PC-9 (cell line): ENCODE results near the gene TBCE. TPM values are rescaled to one million over a fixed set of nuclear protein-coding genes. Genes with fewer than 3 reads are reported as not detected.
A peak's percentile ranks its signal among the peaks of the same experiment; 100 is the strongest.

Experiments
- BruUV-seq: library from RNA; stranded (reverse); fragments of 400-500 nt; replicated peaks from 2 replicates; lab custom pipeline; 2021; lab: Mats Ljungman, UMichigan
- CTCF ChIA-PET: fragments of 300-600 bp; sonication (Branson Sonifier 250); formaldehyde crosslinking; loops from one replicate; lab custom pipeline; 2022; ENCODE audit warnings: antibody characterized with exemption; lab: Charles Lee
- POLR2A ChIA-PET: fragments of 300-600 bp; sonication (Branson Sonifier 250); formaldehyde crosslinking; loops from one replicate; lab custom pipeline; 2022; ENCODE audit warnings: antibody characterized with exemption; ENCODE audit not compliant: unreplicated experiment; lab: Charles Lee
- DNase-seq, 2 experiments: peaks; one replicate each; pipeline versions ENCODE4 v3.0.0 to v3.0.0-alpha.2; 2015 to 2022; ENCODE audit warnings: mixed read lengths in 1 of 2
- H2AFZ ChIP-seq: fragments of 200-600 bp; sonication (generic); 2 replicates; pipeline ENCODE4 v1.8.1; 2017; ENCODE audit warnings: antibody characterized with exemption
- H3F3A ChIP-seq: fragments of 200-600 bp; sonication (generic); 2 replicates; pipeline ENCODE4 v1.8.1; 2017; ENCODE audit warnings: antibody characterized with exemption, mild to moderate bottlenecking, low read depth; ENCODE audit not compliant: insufficient read depth
- H3K27ac ChIP-seq: fragments of 200-600 bp; sonication (generic); 2 replicates; pipeline ENCODE4 v1.6.1; 2016; ENCODE audit warnings: mixed run types
- H3K27me3 ChIP-seq: fragments of 200-600 bp; sonication (generic); 2 replicates; pipeline ENCODE4 v1.6.1; 2016; ENCODE audit warnings: low read depth, mixed run types; ENCODE audit not compliant: insufficient read depth
- H3K36me3 ChIP-seq: fragments of 200-600 bp; sonication (generic); 2 replicates; pipeline ENCODE4 v1.6.1; 2016; ENCODE audit warnings: low read depth, mixed run types
- H3K4me1 ChIP-seq: fragments of 200-600 bp; sonication (generic); replicated peaks from 2 replicates; pipeline ENCODE4 v1.6.1; 2016; ENCODE audit warnings: mixed run types; ENCODE audit not compliant: insufficient read depth
- H3K4me2 ChIP-seq: fragments of 200-600 bp; sonication (generic); 2 replicates; pipeline ENCODE4 v1.6.1; 2017; ENCODE audit warnings: mixed run types
- H3K4me3 ChIP-seq: fragments of 200-600 bp; sonication (generic); 2 replicates; pipeline ENCODE4 v1.6.1; 2016; ENCODE audit warnings: mixed run types
- H3K79me2 ChIP-seq: fragments of 200-600 bp; sonication (generic); 2 replicates; pipeline ENCODE4 v1.6.1; 2017; ENCODE audit warnings: low read depth, mixed run types
- H3K9me2 ChIP-seq: fragments of 200-600 bp; sonication (generic); 2 replicates; pipeline ENCODE4 v1.8.1; 2017; ENCODE audit warnings: mild to moderate bottlenecking; ENCODE audit not compliant: insufficient read depth
- H3K9me3 ChIP-seq: fragments of 200-600 bp; sonication (generic); 2 replicates; pipeline ENCODE4 v1.8.1; 2016; ENCODE audit warnings: low read depth; ENCODE audit not compliant: insufficient read depth
- H4K20me1 ChIP-seq: fragments of 200-600 bp; sonication (generic); 2 replicates; pipeline ENCODE4 v1.8.1; 2017; ENCODE audit not compliant: insufficient read depth
- CTCF ChIP-seq: fragments of 200-600 bp; sonication (generic); conservative IDR thresholded peaks from 2 replicates; pipeline ENCODE4 v1.6.1; 2017; ENCODE audit warnings: mixed run types, antibody characterized with exemption, mild to moderate bottlenecking, moderate library complexity
- EZH2 ChIP-seq: fragments of 200-600 bp; sonication (generic); IDR thresholded peaks from 2 replicates; pipeline ENCODE4 v1.8.0; 2017; ENCODE audit warnings: antibody characterized with exemption, low read depth
- intact Hi-C: fragments of 100-400 bp; cut with micrococcal nuclease; formaldehyde crosslinking; loops from one replicate; pipeline ENCODE4 v1.10.0; 2022; ENCODE audit not compliant: unreplicated experiment
- total RNA-seq: library from RNA; stranded (reverse); gene quantifications from 2 replicates; pipeline ENCODE4 v1.2.3, GENCODE V29; 2021

The TBCE gene
- total RNA-seq, 1 experiment from 2014 or later: 18.9 TPM

- H3K27ac ChIP-seq: peak within 1 kb of the TSS; percentile 79
- intact Hi-C loops: loop anchor here (1.0 to 10.0 kb wide), 9 partner anchors 32 to 956 kb away; partner anchors contain the start of genes B3GALNT2, COA6, RBM34 and TBCE
- peaks cover 5% of the 10 kb centered on the region; the same call in 1 of the 2 replicates for H3K9me2 ChIP-seq
- peak within 1 kb of the TSS; percentile 89 for H3K4me3 ChIP-seq
- peaks cover 47% of the 10 kb centered on the region for H3K4me1 ChIP-seq
- H2AFZ ChIP-seq: peak within 1 kb of the TSS; percentile 74
- POLR2A ChIA-PET: interaction anchor here (0.6 to 0.8 kb wide), 10 partner anchors 11 to 1205 kb away, joined by 3 to 33 read pairs (median 6); partner anchors contain the start of gene TBCE
- H4K20me1 ChIP-seq: peaks cover 26% of the 10 kb centered on the region
- peaks cover 16% of the 10 kb centered on the region for H3F3A ChIP-seq
- no peaks in the 10 kb centered on the region for H3K9me3 ChIP-seq
- no TSS peak for BruUV-seq
- H3K27me3 ChIP-seq: no peaks in the 10 kb centered on the region
- CTCF ChIA-PET: interaction anchor here (0.9 to 1.1 kb wide), 2 partner anchors 87 to 89 kb away, joined by 3 to 5 read pairs; no protein-coding TSS in a partner anchor
- peak within 1 kb of the TSS; percentile 94 for H3K4me2 ChIP-seq
- H3K79me2 ChIP-seq: peaks cover 89% of the 10 kb centered on the region
- H3K36me3 ChIP-seq: peaks cover 24% of the 10 kb centered on the region; the same call in 1 of the 2 replicates
- DNase-seq: peak; percentile 97 to 99
- TF ChIP-seq EZH2: no peak
- TF ChIP-seq CTCF: no peak
Observed at GRCh38 chr1:235328271-235329138, 38.7 kb upstream of the TBCE start, which contains the start of gene GGPS1. TSS of gene GGPS1 (plus strand) at chr1:235328570. CDS start at chr1:235335265, 6,695 bp downstream.

- DNase-seq: peak in 1 of 2 experiments; percentile 42
- ChIA-PET CTCF (no interaction called here), POLR2A (interaction anchor here (0.6 to 0.7 kb wide), 2 partner anchors 113 to 148 kb away, joined by 3 to 16 read pairs; no protein-coding TSS in a partner anchor)
- Histone ChIP-seq H3F3A (peaks cover 16% of the 10 kb centered on the region), H3K27me3 (no peaks in the 10 kb centered on the region), H3K9me2 (peaks cover 5% of the 10 kb centered on the region; the same call in 1 of the 2 replicates), H3K4me2 (peak overlapping the region; percentile 83), H3K9me3 (no peaks in the 10 kb centered on the region), H3K79me2 (peaks cover 89% of the 10 kb centered on the region), H2AFZ (peak overlapping the region; percentile 73), H3K36me3 (peaks cover 20% of the 10 kb centered on the region; the same call in 1 of the 2 replicates), H3K4me1 (peaks cover 42% of the 10 kb centered on the region), H4K20me1 (peaks cover 23% of the 10 kb centered on the region), H3K4me3 (peak overlapping the region; percentile 65), H3K27ac (peak overlapping the region; percentile 79)
- BruUV-seq: TSS peak; percentile 57
- intact Hi-C loops: loop anchor here (2.0 to 10.0 kb wide), 5 partner anchors 33 to 957 kb away; partner anchors contain the start of genes COA6, RBM34 and TOMM20
- no peak for TF ChIP-seq EZH2
- TF ChIP-seq CTCF: peak; percentile 30; the same call in 1 of the 2 replicates
Observed at GRCh38 chr1:235329139-235329902, 37.9 kb upstream of the TBCE start.

DNA sequence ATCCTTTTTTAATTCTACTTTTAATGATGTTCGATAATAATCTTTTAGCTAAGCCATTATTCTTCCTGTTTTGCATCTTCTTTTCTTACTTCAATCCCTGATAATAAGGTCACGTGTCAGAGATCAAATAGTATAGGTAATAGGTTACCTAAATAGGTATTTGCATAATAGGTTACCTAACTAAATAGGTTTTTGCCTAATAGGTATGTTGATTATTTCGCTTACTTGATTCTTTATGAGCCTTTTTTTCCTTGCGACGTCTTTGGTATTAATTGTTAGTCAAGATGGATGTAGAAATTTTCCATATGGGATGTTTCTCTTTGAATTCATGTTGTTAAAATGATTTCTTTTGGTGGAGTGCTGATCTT lies 36.3 kb upstream of the TBCE start:
- Histone ChIP-seq H3K4me2 (peak overlapping the region; percentile 83), H2AFZ (no peak overlapping the region), H3K27me3 (no peaks in the 10 kb centered on the region), H3K79me2 (peaks cover 88% of the 10 kb centered on the region), H3K36me3 (peaks cover 19% of the 10 kb centered on the region), H3K4me3 (peak overlapping the region; percentile 65), H4K20me1 (peaks cover 14% of the 10 kb centered on the region; the same call in 1 of the 2 replicates), H3K9me3 (no peaks in the 10 kb centered on the region), H3K27ac (peak overlapping the region; percentile 79), H3K9me2 (peaks cover 5% of the 10 kb centered on the region; the same call in 1 of the 2 replicates), H3K4me1 (peaks cover 26% of the 10 kb centered on the region), H3F3A (peaks cover 16% of the 10 kb centered on the region)
- TF ChIP-seq CTCF: no peak
- TF ChIP-seq EZH2: no peak
- intact Hi-C loops: no loop called here
- CTCF ChIA-PET: no interaction called here
- POLR2A ChIA-PET: interaction anchor here (0.7 kb wide), 1 partner anchor 24 kb away, joined by 3 read pairs; no protein-coding TSS in a partner anchor
- DNase-seq: no peak
- BruUV-seq: no TSS peak
